GM12892 (cell line): Measurements from ENCODE around the gene UTP25.

Experiments
- POLR2A ChIP-seq: IDR thresholded peaks from 2 replicates; pipeline ENCODE4 v1.6.1; 2011; ENCODE audit warnings: low read depth, low read length, control low read depth
- POLR2AphosphoS5 ChIP-seq: IDR thresholded peaks from 2 replicates; pipeline ENCODE4 v1.6.1; 2011; ENCODE audit warnings: low read depth, low read length, control low read depth
- TAF1 ChIP-seq: IDR thresholded peaks from 2 replicates; pipeline ENCODE4 v1.6.1; 2011; ENCODE audit warnings: low read depth, mild to moderate bottlenecking, control low read depth, low read length, borderline replicate concordance

DNA sequence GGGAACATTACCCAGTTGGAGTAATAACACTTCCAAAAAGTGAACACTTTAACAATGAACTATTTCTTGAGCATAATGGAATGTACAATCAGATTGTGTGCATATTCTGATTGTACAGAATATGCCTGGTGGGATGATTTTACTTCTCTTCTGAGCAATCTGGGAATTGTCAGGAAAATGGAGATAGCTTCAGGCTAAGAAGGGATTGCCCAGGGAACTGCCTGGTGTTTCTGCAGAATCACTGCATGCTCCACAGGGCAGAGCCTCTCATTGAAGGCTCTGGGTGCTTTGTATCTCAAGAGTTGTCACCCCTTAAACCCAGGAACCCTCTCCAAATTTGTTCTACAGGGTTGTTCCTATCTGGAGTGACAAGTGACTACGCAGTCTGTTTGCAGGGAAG is 51.2 kb downstream of the UTP25 start:
- TF ChIP-seq TAF1 = no peak
- no peak for TF ChIP-seq POLR2A
- TF ChIP-seq POLR2AphosphoS5 = no peak
